Neural cell (in vitro differentiated cells): ENCODE data around the gene RELN. TPM values are rescaled to one million over a fixed set of nuclear protein-coding genes. Genes with fewer than 3 reads are reported as not detected.

Experiments
- H2AFZ ChIP-seq: fragments of 200-600, 300-800 bp; sonication (generic), shearing (Covaris generic); 2 replicates; pipeline ENCODE4 v1.6.0; 2014; ENCODE audit warnings: low read depth, mild to moderate bottlenecking, antibody characterized with exemption, low read length, moderate library complexity
- H3F3A ChIP-seq: fragments of 200-600 bp; shearing (Covaris generic); 2 replicates; pipeline ENCODE4 v1.6.1; 2016; ENCODE audit warnings: mild to moderate bottlenecking, moderate library complexity, mixed read lengths, antibody characterized with exemption, low read length; ENCODE audit not compliant: insufficient read depth, poor library complexity, severe bottlenecking
- H3K27ac ChIP-seq: fragments of 200-600, 300-800 bp; sonication (generic), shearing (Covaris generic); 2 replicates; pipeline ENCODE4 v1.5.1; 2014; ENCODE audit warnings: mild to moderate bottlenecking, low read length, moderate library complexity
- H3K27me3 ChIP-seq: fragments of 300-800, 200-600 bp; sonication (generic), shearing (Covaris generic); 2 replicates; pipeline ENCODE4 v1.6.0; 2014; ENCODE audit warnings: mild to moderate bottlenecking, low read depth, low read length, moderate library complexity; ENCODE audit not compliant: insufficient read depth
- H3K36me3 ChIP-seq: fragments of 300-800, 200-600 bp; sonication (generic), shearing (Covaris generic); 2 replicates; pipeline ENCODE4 v1.5.1; 2014; ENCODE audit warnings: mild to moderate bottlenecking, antibody characterized with exemption, low read length, moderate library complexity; ENCODE audit not compliant: insufficient read depth
- H3K4me2 ChIP-seq: fragments of 300-800, 200-600 bp; sonication (generic), shearing (Covaris generic); 2 replicates; pipeline ENCODE4 v1.6.0; 2014; ENCODE audit warnings: mild to moderate bottlenecking, low read length
- H3K4me3 ChIP-seq: fragments of 300-800, 200-600 bp; sonication (generic), shearing (Covaris generic); 2 replicates; pipeline ENCODE4 v1.5.1; 2014; ENCODE audit warnings: mild to moderate bottlenecking, low read length, moderate library complexity
- H3K79me2 ChIP-seq: fragments of 200-600 bp; shearing (Covaris generic); replicated peaks from 2 replicates; pipeline ENCODE4 v1.6.0; 2014; ENCODE audit warnings: mild to moderate bottlenecking, low read length, moderate library complexity; ENCODE audit not compliant: insufficient read depth
- H3K9ac ChIP-seq: fragments of 300-800, 200-600 bp; sonication (generic), shearing (Covaris generic); 2 replicates; pipeline ENCODE4 v1.6.1; 2016; ENCODE audit warnings: mild to moderate bottlenecking, low read length, mixed read lengths
- H3K9me2 ChIP-seq: fragments of 200-600 bp; shearing (Covaris generic); 2 replicates; pipeline ENCODE4 v1.6.1; 2016; ENCODE audit warnings: mild to moderate bottlenecking, low read length, mixed read lengths; ENCODE audit not compliant: insufficient read depth
- H3K9me3 ChIP-seq: fragments of 200-600, 300-800 bp; sonication (generic), shearing (Covaris generic); 2 replicates; pipeline ENCODE4 v1.6.1; 2016; ENCODE audit warnings: mild to moderate bottlenecking, mixed run types, low read length, moderate library complexity, mixed read lengths
- H4K20me1 ChIP-seq: fragments of 200-600 bp; shearing (Covaris generic); 2 replicates; pipeline ENCODE4 v1.6.1; 2016; ENCODE audit warnings: mild to moderate bottlenecking, mixed run types; ENCODE audit not compliant: insufficient read depth
- EP300 ChIP-seq: fragments of 450-650 bp; conservative IDR thresholded peaks from 2 replicates; pipeline ENCODE4 v1.6.1; 2014; ENCODE audit warnings: antibody characterized with exemption, mild to moderate bottlenecking, moderate library complexity; ENCODE audit not compliant: poor library complexity, severe bottlenecking
- EZH2 ChIP-seq: fragments of 200-600, 300-800 bp; shearing (Covaris generic), sonication (generic); IDR thresholded peaks from 2 replicates; pipeline ENCODE4 v1.6.1; 2014; ENCODE audit warnings: antibody characterized with exemption, low read length, borderline replicate concordance, mild to moderate bottlenecking; ENCODE audit not compliant: insufficient read depth, poor library complexity, severe bottlenecking
- MXI1 ChIP-seq: fragments of 450-650 bp; conservative IDR thresholded peaks from 2 replicates; pipeline ENCODE4 v1.6.1; 2014; ENCODE audit warnings: antibody characterized with exemption, mild to moderate bottlenecking; ENCODE audit not compliant: poor library complexity, severe bottlenecking
- POLR2AphosphoS5 ChIP-seq: IDR thresholded peaks from 2 replicates; pipeline ENCODE4 v1.6.1; 2012
- RAD21 ChIP-seq: fragments of 450-650 bp; conservative IDR thresholded peaks from 2 replicates; pipeline ENCODE4 v1.6.1; 2014; ENCODE audit warnings: antibody characterized with exemption, mild to moderate bottlenecking, moderate library complexity
- SMC3 ChIP-seq: fragments of 450-650 bp; conservative IDR thresholded peaks from 2 replicates; pipeline ENCODE4 v1.6.1; 2014; ENCODE audit warnings: antibody characterized with exemption, mild to moderate bottlenecking, moderate library complexity; ENCODE audit not compliant: poor library complexity
- TAF1 ChIP-seq: IDR thresholded peaks from 2 replicates; pipeline ENCODE4 v1.6.1; 2012; ENCODE audit warnings: low read depth
- polyA plus RNA-seq: library from polyadenylated mRNA; depleted of rRNA; stranded (reverse); fragments of >200 nt; gene quantifications from 2 replicates; pipeline ENCODE4 v1.2.3, GENCODE V29; 2014
- TF ChIP-seq, protein P1 (sequence below): IDR thresholded peaks from 2 replicates; pipeline ENCODE4 v1.6.1; 2012; ENCODE audit warnings: borderline replicate concordance
- TF ChIP-seq, protein P2 (sequence below): fragments of 450-650 bp; IDR thresholded peaks from 2 replicates; pipeline ENCODE4 v1.5.1; 2014; ENCODE audit warnings: antibody characterized with exemption, mild to moderate bottlenecking, moderate library complexity; ENCODE audit not compliant: poor library complexity, severe bottlenecking

The RELN gene
- polyA plus RNA-seq, 1 donor from 2014 or later, result 178 TPM

DNA sequence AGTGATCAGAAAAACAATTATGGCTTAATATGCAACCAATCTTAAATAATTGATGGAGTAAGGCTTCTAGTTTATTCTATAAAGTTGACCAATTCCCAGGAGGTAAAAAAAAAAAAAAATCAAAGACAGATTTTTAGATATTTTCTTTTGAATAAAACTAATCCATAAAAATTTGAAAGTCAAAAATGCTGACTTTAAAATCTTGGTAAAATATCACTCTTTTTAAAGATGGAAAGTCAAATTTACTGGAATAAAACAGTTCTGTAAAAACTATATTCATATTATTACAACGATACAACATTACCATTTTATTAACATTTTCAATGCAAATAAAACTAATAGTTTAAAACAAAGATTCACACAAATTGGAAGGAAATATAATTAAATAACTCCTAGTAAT, 5.4 kb downstream of the RELN start:
- Histone ChIP-seq H3K27ac (peak overlapping the region; percentile 52), H3K9ac (no peak overlapping the region), H3K4me2 (peak overlapping the region; percentile 8), H4K20me1 (no peaks in the 10 kb centered on the region), H3K36me3 (no peaks in the 10 kb centered on the region), H3K4me3 (peak overlapping the region; percentile 84), H3K79me2 (peaks cover 39% of the 10 kb centered on the region), H3K9me2 (no peaks in the 10 kb centered on the region), H2AFZ (no peak overlapping the region), H3K9me3 (no peaks in the 10 kb centered on the region), H3K27me3 (peaks cover 19% of the 10 kb centered on the region), H3F3A (no peaks in the 10 kb centered on the region)
- no peak for TF ChIP-seq POLR2AphosphoS5
- TF ChIP-seq MXI1, result no peak
- TF ChIP-seq TAF1, result no peak
- TF ChIP-seq, protein P1, sequence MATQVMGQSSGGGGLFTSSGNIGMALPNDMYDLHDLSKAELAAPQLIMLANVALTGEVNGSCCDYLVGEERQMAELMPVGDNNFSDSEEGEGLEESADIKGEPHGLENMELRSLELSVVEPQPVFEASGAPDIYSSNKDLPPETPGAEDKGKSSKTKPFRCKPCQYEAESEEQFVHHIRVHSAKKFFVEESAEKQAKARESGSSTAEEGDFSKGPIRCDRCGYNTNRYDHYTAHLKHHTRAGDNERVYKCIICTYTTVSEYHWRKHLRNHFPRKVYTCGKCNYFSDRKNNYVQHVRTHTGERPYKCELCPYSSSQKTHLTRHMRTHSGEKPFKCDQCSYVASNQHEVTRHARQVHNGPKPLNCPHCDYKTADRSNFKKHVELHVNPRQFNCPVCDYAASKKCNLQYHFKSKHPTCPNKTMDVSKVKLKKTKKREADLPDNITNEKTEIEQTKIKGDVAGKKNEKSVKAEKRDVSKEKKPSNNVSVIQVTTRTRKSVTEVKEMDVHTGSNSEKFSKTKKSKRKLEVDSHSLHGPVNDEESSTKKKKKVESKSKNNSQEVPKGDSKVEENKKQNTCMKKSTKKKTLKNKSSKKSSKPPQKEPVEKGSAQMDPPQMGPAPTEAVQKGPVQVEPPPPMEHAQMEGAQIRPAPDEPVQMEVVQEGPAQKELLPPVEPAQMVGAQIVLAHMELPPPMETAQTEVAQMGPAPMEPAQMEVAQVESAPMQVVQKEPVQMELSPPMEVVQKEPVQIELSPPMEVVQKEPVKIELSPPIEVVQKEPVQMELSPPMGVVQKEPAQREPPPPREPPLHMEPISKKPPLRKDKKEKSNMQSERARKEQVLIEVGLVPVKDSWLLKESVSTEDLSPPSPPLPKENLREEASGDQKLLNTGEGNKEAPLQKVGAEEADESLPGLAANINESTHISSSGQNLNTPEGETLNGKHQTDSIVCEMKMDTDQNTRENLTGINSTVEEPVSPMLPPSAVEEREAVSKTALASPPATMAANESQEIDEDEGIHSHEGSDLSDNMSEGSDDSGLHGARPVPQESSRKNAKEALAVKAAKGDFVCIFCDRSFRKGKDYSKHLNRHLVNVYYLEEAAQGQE, result no peak
- no peak for TF ChIP-seq EZH2
- no peak for TF ChIP-seq RAD21
- no peak for TF ChIP-seq SMC3
- TF ChIP-seq, protein P2, sequence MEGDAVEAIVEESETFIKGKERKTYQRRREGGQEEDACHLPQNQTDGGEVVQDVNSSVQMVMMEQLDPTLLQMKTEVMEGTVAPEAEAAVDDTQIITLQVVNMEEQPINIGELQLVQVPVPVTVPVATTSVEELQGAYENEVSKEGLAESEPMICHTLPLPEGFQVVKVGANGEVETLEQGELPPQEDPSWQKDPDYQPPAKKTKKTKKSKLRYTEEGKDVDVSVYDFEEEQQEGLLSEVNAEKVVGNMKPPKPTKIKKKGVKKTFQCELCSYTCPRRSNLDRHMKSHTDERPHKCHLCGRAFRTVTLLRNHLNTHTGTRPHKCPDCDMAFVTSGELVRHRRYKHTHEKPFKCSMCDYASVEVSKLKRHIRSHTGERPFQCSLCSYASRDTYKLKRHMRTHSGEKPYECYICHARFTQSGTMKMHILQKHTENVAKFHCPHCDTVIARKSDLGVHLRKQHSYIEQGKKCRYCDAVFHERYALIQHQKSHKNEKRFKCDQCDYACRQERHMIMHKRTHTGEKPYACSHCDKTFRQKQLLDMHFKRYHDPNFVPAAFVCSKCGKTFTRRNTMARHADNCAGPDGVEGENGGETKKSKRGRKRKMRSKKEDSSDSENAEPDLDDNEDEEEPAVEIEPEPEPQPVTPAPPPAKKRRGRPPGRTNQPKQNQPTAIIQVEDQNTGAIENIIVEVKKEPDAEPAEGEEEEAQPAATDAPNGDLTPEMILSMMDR, result no peak
- no peak for TF ChIP-seq EP300

DNA sequence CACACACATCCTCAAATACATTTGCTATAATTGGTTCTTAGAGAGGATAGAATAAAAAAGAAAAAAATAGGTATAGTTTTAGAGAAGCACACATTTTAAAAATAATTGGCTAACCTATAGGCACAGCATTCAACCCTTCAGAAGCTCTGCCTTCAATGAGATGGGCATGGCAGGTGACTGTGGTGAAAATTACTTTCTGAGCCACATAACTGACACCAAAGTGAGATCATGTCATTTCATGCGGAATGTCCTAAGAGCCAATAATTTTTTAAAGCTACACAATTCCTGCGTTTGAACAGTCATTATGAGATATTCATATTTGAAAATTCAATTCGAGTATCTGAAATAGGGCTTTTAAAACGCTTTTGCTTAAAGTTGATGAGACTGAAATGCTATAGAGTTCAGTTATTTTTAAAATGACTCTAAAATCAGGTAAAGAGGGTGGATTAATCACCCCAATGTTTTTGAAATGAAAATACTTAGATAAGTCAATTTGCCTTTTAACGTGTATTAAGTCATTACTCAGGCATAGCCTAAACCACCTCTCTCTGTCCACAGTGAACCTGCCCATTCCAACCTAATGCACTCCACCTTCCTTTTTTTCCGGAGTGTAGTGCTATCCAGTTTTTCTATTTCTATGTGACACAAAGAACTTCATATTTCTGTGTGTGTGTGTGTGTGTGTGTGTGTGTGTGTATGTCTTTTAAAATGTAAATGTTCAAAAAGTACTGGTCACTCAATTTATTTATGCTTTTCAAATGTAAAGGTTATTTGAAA, 6.1 kb downstream of the RELN start:
- no peaks in the 10 kb centered on the region for H3K36me3 ChIP-seq
- no peak overlapping the region for H3K9ac ChIP-seq
- H3F3A ChIP-seq, result no peaks in the 10 kb centered on the region
- no peaks in the 10 kb centered on the region for H3K9me2 ChIP-seq
- H3K4me3 ChIP-seq, result peak overlapping the region; percentile 40
- H3K9me3 ChIP-seq, result no peaks in the 10 kb centered on the region
- peaks cover 35% of the 10 kb centered on the region for H3K79me2 ChIP-seq
- no peaks in the 10 kb centered on the region for H4K20me1 ChIP-seq
- no peak overlapping the region for H2AFZ ChIP-seq
- H3K27me3 ChIP-seq, result peaks cover 14% of the 10 kb centered on the region
- H3K27ac ChIP-seq, result peak overlapping the region; percentile 52
- peak; percentile 88 for TF ChIP-seq EP300
- TF ChIP-seq SMC3, result no peak
- TF ChIP-seq, protein P1, result no peak
- TF ChIP-seq, protein P2, result no peak
- TF ChIP-seq POLR2AphosphoS5, result peak; percentile 52
- TF ChIP-seq RAD21, result no peak
- no peak for TF ChIP-seq TAF1
- no peak for TF ChIP-seq EZH2
- no peak for TF ChIP-seq MXI1
- H3K4me2 ChIP-seq, result peak overlapping the region; percentile 7
